A673 (cell line): Measurements from ENCODE around the gene ADCY5. TPM values are rescaled to one million over a fixed set of nuclear protein-coding genes. Genes with fewer than 3 reads are reported as not detected.

Experiments used
- BruUV-seq: library from RNA; stranded (reverse); fragments of 400-500 nt; replicated peaks from 2 replicates; lab custom pipeline; 2021; lab: Mats Ljungman, UMichigan
- CTCF ChIA-PET: fragments of 300-600 bp; sonication (Branson Sonifier 250); formaldehyde crosslinking; loops from one replicate; lab custom pipeline; 2022; ENCODE audit warnings: antibody characterized with exemption; lab: Charles Lee
- POLR2A ChIA-PET: fragments of 300-600 bp; sonication (Branson Sonifier 250); formaldehyde crosslinking; loops from one replicate; lab custom pipeline; 2022; ENCODE audit warnings: antibody characterized with exemption; ENCODE audit not compliant: low non-redundant PET; lab: Charles Lee
- DNase-seq: peaks from one replicate; pipeline ENCODE4 v3.0.0-alpha.2; 2015; ENCODE audit warnings: low spot score
- H3K27ac ChIP-seq: fragments of 200-600 bp; sonication (generic); 2 replicates; pipeline ENCODE4 v1.5.1; 2016; ENCODE audit warnings: mixed run types, low read depth, mild to moderate bottlenecking, mixed read lengths, antibody characterized with exemption, low read length; ENCODE audit not compliant: poor library complexity, severe bottlenecking
- H3K27me3 ChIP-seq: fragments of 200-600 bp; sonication (generic); replicated peaks from 2 replicates; pipeline ENCODE4 v1.6.1; 2017; ENCODE audit warnings: mixed run types, low read depth, mild to moderate bottlenecking, mixed read lengths, antibody characterized with exemption, low read length; ENCODE audit not compliant: insufficient read depth, poor library complexity
- H3K36me3 ChIP-seq: fragments of 200-600 bp; sonication (generic); 2 replicates; pipeline ENCODE4 v1.6.1; 2016; ENCODE audit warnings: mixed run types, mild to moderate bottlenecking, mixed read lengths, antibody characterized with exemption, low read length; ENCODE audit not compliant: insufficient read depth, poor library complexity, severe bottlenecking
- H3K4me1 ChIP-seq: fragments of 200-600 bp; sonication (generic); 2 replicates; pipeline ENCODE4 v1.6.1; 2017; ENCODE audit warnings: mixed run types, mild to moderate bottlenecking, mixed read lengths, antibody characterized with exemption, low read length; ENCODE audit not compliant: insufficient read depth, poor library complexity, severe bottlenecking
- H3K4me3 ChIP-seq: fragments of 200-600 bp; sonication (generic); 2 replicates; pipeline ENCODE4 v1.5.1; 2016; ENCODE audit warnings: low read depth, mixed run types, mild to moderate bottlenecking, mixed read lengths, low read length; ENCODE audit not compliant: poor library complexity, severe bottlenecking
- H3K9me3 ChIP-seq: fragments of 200-600 bp; sonication (generic); 2 replicates; pipeline ENCODE4 v1.6.1; 2016; ENCODE audit warnings: mixed run types, low read depth, mild to moderate bottlenecking, mixed read lengths, antibody characterized with exemption, low read length; ENCODE audit not compliant: poor library complexity, severe bottlenecking
- CTCF ChIP-seq: fragments of 300-800, 200-600 bp; sonication (generic); conservative IDR thresholded peaks from 2 replicates; pipeline ENCODE4 v1.5.1; 2017; ENCODE audit warnings: low read depth, mild to moderate bottlenecking, antibody characterized with exemption, low read length, moderate library complexity, mixed read lengths
- EZH2 ChIP-seq: fragments of 200-600 bp; sonication (generic); IDR thresholded peaks from 2 replicates; pipeline ENCODE4 v1.6.1; 2017; ENCODE audit warnings: borderline replicate concordance, low read depth, mild to moderate bottlenecking, mixed read lengths, antibody characterized with exemption, low read length; ENCODE audit not compliant: poor library complexity, severe bottlenecking
- intact Hi-C: fragments of 100-400 bp; cut with micrococcal nuclease; formaldehyde crosslinking; loops from one replicate; pipeline ENCODE4 v1.10.0; 2022; ENCODE audit not compliant: unreplicated experiment
- total RNA-seq: library from RNA; stranded (reverse); gene quantifications from 2 replicates; pipeline ENCODE4 v1.2.3, GENCODE V29; 2021

Gene ADCY5
- total RNA-seq, 1 experiment from 2014 or later, result 0.21 TPM

GRCh38 chr3:123331651-123332050 is 117.2 kb downstream of the ADCY5 start:
- Histone ChIP-seq H3K4me1 (no peaks in the 10 kb centered on the region), H3K36me3 (no peaks in the 10 kb centered on the region), H3K27me3 (no peaks in the 10 kb centered on the region), H3K27ac (no peak overlapping the region), H3K4me3 (no peak overlapping the region), H3K9me3 (no peaks in the 10 kb centered on the region)
- CTCF ChIA-PET, result no interaction called here
- intact Hi-C loops, result no loop called here
- DNase-seq, result no peak
- no peak for TF ChIP-seq EZH2
- TF ChIP-seq CTCF, result no peak
- BruUV-seq, result no TSS peak
- POLR2A ChIA-PET, result no interaction called here

GRCh38 chr3:123331006-123331405 is 117.9 kb downstream of the ADCY5 start:
- H3K4me3 ChIP-seq, result no peak overlapping the region
- DNase-seq, result no peak
- no peaks in the 10 kb centered on the region for H3K9me3 ChIP-seq
- H3K27me3 ChIP-seq, result no peaks in the 10 kb centered on the region
- no peak overlapping the region for H3K27ac ChIP-seq
- H3K36me3 ChIP-seq, result no peaks in the 10 kb centered on the region
- CTCF ChIA-PET, result interaction anchor here (1.3 kb wide), 1 partner anchor 158 kb away, joined by 4 read pairs; no protein-coding TSS in a partner anchor
- intact Hi-C loops, result no loop called here
- TF ChIP-seq CTCF (no peak), EZH2 (no peak)
- H3K4me1 ChIP-seq, result no peaks in the 10 kb centered on the region
- no TSS peak for BruUV-seq
- POLR2A ChIA-PET, result no interaction called here

GRCh38 chr3:123330441-123330991 is 118.4 kb downstream of the ADCY5 start:
- ChIA-PET CTCF (interaction anchor here (1.3 kb wide), 1 partner anchor 159 kb away, joined by 4 read pairs; no protein-coding TSS in a partner anchor), POLR2A (no interaction called here)
- H3K27ac ChIP-seq, result no peak overlapping the region
- no TSS peak for BruUV-seq
- H3K4me1 ChIP-seq, result no peaks in the 10 kb centered on the region
- peak; percentile 21 for DNase-seq
- H3K9me3 ChIP-seq, result no peaks in the 10 kb centered on the region
- intact Hi-C loops, result no loop called here
- TF ChIP-seq EZH2 (no peak), CTCF (no peak)
- no peaks in the 10 kb centered on the region for H3K27me3 ChIP-seq
- H3K4me3 ChIP-seq, result no peak overlapping the region
- no peaks in the 10 kb centered on the region for H3K36me3 ChIP-seq
